Epithelial cell of esophagus (primary cell): ENCODE data around the gene MAPKAPK3.

Experiments used
- DNase-seq: peaks from one replicate; pipeline ENCODE4 v3.0.0; 2010; ENCODE audit warnings: low read depth
- H3K4me3 ChIP-seq: 2 replicates; pipeline ENCODE4 v1.5.1; 2011; ENCODE audit warnings: mild to moderate bottlenecking, low read length, control low read depth
- CTCF ChIP-seq: IDR thresholded peaks from 2 replicates; pipeline ENCODE4 v1.5.1; 2011; ENCODE audit warnings: low read depth, mild to moderate bottlenecking, low read length, control low read depth, inconsistent platforms; ENCODE audit not compliant: insufficient read depth; ENCODE audit errors: missing control alignments

MAPKAPK3 gene

GRCh38 chr3:50581459-50581842, 35.5 kb upstream of the MAPKAPK3 start:
- no peak overlapping the region for H3K4me3 ChIP-seq
- no peak for DNase-seq
- no peak for TF ChIP-seq CTCF

GRCh38 chr3:50582083-50582482, 34.9 kb upstream of the MAPKAPK3 start:
- DNase-seq, result no peak
- TF ChIP-seq CTCF, result no peak
- no peak overlapping the region for H3K4me3 ChIP-seq

GRCh38 chr3:50583897-50584296, 33.1 kb upstream of the MAPKAPK3 start:
- DNase-seq, result no peak
- H3K4me3 ChIP-seq, result no peak overlapping the region
- no peak for TF ChIP-seq CTCF

GRCh38 chr3:50584391-50584790, 32.6 kb upstream of the MAPKAPK3 start:
- DNase-seq, result no peak
- H3K4me3 ChIP-seq, result no peak overlapping the region
- no peak for TF ChIP-seq CTCF

- TF ChIP-seq CTCF, result no peak
- no peak for DNase-seq
Observed at GRCh38 chr3:50585919-50586762, 30.8 kb upstream of the MAPKAPK3 start.

GRCh38 chr3:50586763-50587070, 30.2 kb upstream of the MAPKAPK3 start:
- no peak overlapping the region for H3K4me3 ChIP-seq
- DNase-seq, result no peak
- TF ChIP-seq CTCF, result no peak

More at GRCh38 chr3:50585919-50586762, 30.8 kb upstream of the MAPKAPK3 start:
- H3K4me3 ChIP-seq, result no peak overlapping the region

- H3K4me3 ChIP-seq, result no peak overlapping the region
- no peak for TF ChIP-seq CTCF
- DNase-seq, result no peak
Observed at GRCh38 chr3:50587373-50587772, 29.6 kb upstream of the MAPKAPK3 start.
